H9 (cell line): Measurements from ENCODE around the gene ASGR1. TPM values are rescaled to one million over a fixed set of nuclear protein-coding genes. Genes with fewer than 3 reads are reported as not detected.

Experiments
- DNase-seq: peaks from one replicate; pipeline ENCODE4 v3.0.0-alpha.2; 2017
- H2AFZ ChIP-seq: one replicate; pipeline ENCODE4 v1.6.1; 2013; ENCODE audit warnings: mild to moderate bottlenecking, low read length, control low read depth, moderate library complexity
- H2AK5ac ChIP-seq: 2 replicates; pipeline ENCODE4 v1.6.1; 2013; ENCODE audit warnings: low read length, control low read depth, mixed read lengths; ENCODE audit not compliant: insufficient read length
- H2BK120ac ChIP-seq: one replicate; pipeline ENCODE4 v1.6.1; 2013; ENCODE audit warnings: low read depth, mild to moderate bottlenecking, low read length, control low read depth, inconsistent platforms; ENCODE audit not compliant: poor library complexity, severe bottlenecking
- H2BK12ac ChIP-seq: 2 replicates; pipeline ENCODE4 v1.6.1; 2013; ENCODE audit warnings: low read length, control low read depth, mixed read lengths, low read depth; ENCODE audit not compliant: insufficient read length
- H2BK15ac ChIP-seq: 2 replicates; pipeline ENCODE4 v1.6.1; 2013; ENCODE audit warnings: low read depth, low read length, control low read depth
- H2BK20ac ChIP-seq: one replicate; pipeline ENCODE4 v1.6.1; 2013; ENCODE audit warnings: low read depth, mild to moderate bottlenecking, low read length, control low read depth, inconsistent platforms; ENCODE audit not compliant: poor library complexity, severe bottlenecking
- H2BK5ac ChIP-seq: 2 replicates; pipeline ENCODE4 v1.6.1; 2013; ENCODE audit warnings: low read length, control low read depth, mixed read lengths; ENCODE audit not compliant: insufficient read length
- H3K14ac ChIP-seq: 2 replicates; pipeline ENCODE4 v1.6.1; 2013; ENCODE audit warnings: low read length, control low read depth; ENCODE audit not compliant: insufficient read depth
- H3K18ac ChIP-seq: 2 replicates; pipeline ENCODE4 v1.6.1; 2013; ENCODE audit warnings: low read depth, mild to moderate bottlenecking, mixed read lengths, low read length, control low read depth; ENCODE audit not compliant: insufficient read length
- H3K23ac ChIP-seq: 2 replicates; pipeline ENCODE4 v1.6.1; 2013; ENCODE audit warnings: low read length, control low read depth, mixed read lengths, low read depth; ENCODE audit not compliant: insufficient read length
- H3K23me2 ChIP-seq: 2 replicates; pipeline ENCODE4 v1.6.1; 2013; ENCODE audit warnings: low read depth, mild to moderate bottlenecking, mixed read lengths, low read length, control low read depth; ENCODE audit not compliant: insufficient read length, poor library complexity, severe bottlenecking
- H3K27ac ChIP-seq: 2 replicates; pipeline ENCODE4 v1.5.1; 2013; ENCODE audit warnings: low read length, control low read depth, mixed read lengths, low read depth; ENCODE audit not compliant: insufficient read length
- H3K27me3 ChIP-seq: 2 replicates; pipeline ENCODE4 v1.6.1; 2013; ENCODE audit warnings: low read length, control low read depth, inconsistent platforms; ENCODE audit not compliant: insufficient read depth
- H3K4ac ChIP-seq: 2 replicates; pipeline ENCODE4 v1.6.1; 2013; ENCODE audit warnings: low read depth, mild to moderate bottlenecking, control low read depth, inconsistent platforms, low read length, moderate library complexity
- H3K4me1 ChIP-seq: 2 replicates; pipeline ENCODE4 v1.6.1; 2013; ENCODE audit warnings: low read length, control low read depth, inconsistent platforms; ENCODE audit not compliant: insufficient read depth
- H3K4me2 ChIP-seq: 2 replicates; pipeline ENCODE4 v1.6.1; 2013; ENCODE audit warnings: low read length, control low read depth, mixed read lengths; ENCODE audit not compliant: insufficient read length, insufficient read depth
- H3K56ac ChIP-seq: 2 replicates; pipeline ENCODE4 v1.6.1; 2013; ENCODE audit warnings: low read depth, mild to moderate bottlenecking, mixed read lengths, low read length, control low read depth; ENCODE audit not compliant: insufficient read length
- H3K79me1 ChIP-seq: 2 replicates; pipeline ENCODE4 v1.6.1; 2013; ENCODE audit warnings: low read depth, mild to moderate bottlenecking, moderate library complexity, low read length, control low read depth, inconsistent platforms; ENCODE audit not compliant: insufficient read depth, poor library complexity, severe bottlenecking
- H3K79me2 ChIP-seq: 2 replicates; pipeline ENCODE4 v1.6.1; 2013; ENCODE audit warnings: low read length, control low read depth, inconsistent platforms; ENCODE audit not compliant: insufficient read depth
- H3K9ac ChIP-seq: 2 replicates; pipeline ENCODE4 v1.6.1; 2013; ENCODE audit warnings: low read length, control low read depth, mixed read lengths; ENCODE audit not compliant: insufficient read length; ENCODE audit errors: extremely low read depth
- H3K9me3 ChIP-seq: one replicate; pipeline ENCODE4 v1.6.1; 2013; ENCODE audit warnings: low read depth, low read length, inconsistent platforms; ENCODE audit not compliant: control insufficient read depth
- H3T11ph ChIP-seq: one replicate; pipeline ENCODE4 v1.6.1; 2013; ENCODE audit warnings: mild to moderate bottlenecking, low read length, control low read depth, inconsistent platforms
- H4K20me1 ChIP-seq: one replicate; pipeline ENCODE4 v1.6.1; 2013; ENCODE audit not compliant: control insufficient read depth, insufficient read length, insufficient read depth
- H4K5ac ChIP-seq: 2 replicates; pipeline ENCODE4 v1.6.1; 2013; ENCODE audit warnings: low read depth, mild to moderate bottlenecking, mixed read lengths, low read length, control low read depth; ENCODE audit not compliant: insufficient read length
- H4K8ac ChIP-seq: replicated peaks from 2 replicates; pipeline ENCODE4 v1.6.1; 2013; ENCODE audit warnings: low read length, control low read depth, mixed read lengths, low read depth; ENCODE audit not compliant: insufficient read length
- H4K91ac ChIP-seq: 2 replicates; pipeline ENCODE4 v1.6.1; 2013; ENCODE audit warnings: low read depth, mild to moderate bottlenecking, moderate library complexity, mixed read lengths, low read length, control low read depth; ENCODE audit not compliant: insufficient read length
- H3K27ac Mint-ChIP-seq, 3 experiments: 2 replicates in 2 of 3; 3 replicates in 1 of 3; pipeline ENCODE4 v1.8.0; 2020 to 2021; ENCODE audit warnings: mixed read lengths in 3 of 3, mild to moderate bottlenecking in 1 of 3, moderate library complexity in 1 of 3
- H3K27me3 Mint-ChIP-seq: 2 replicates; pipeline ENCODE4 v1.8.0; 2021; ENCODE audit warnings: low read depth, mild to moderate bottlenecking, moderate library complexity, mixed read lengths
- H3K36me3 Mint-ChIP-seq, 3 experiments: 2 replicates in 2 of 3; 3 replicates in 1 of 3; pipeline ENCODE4 v1.8.0; 2020 to 2021; ENCODE audit warnings: low read depth in 3 of 3, mixed read lengths in 3 of 3; ENCODE audit not compliant: insufficient read depth in 1 of 3
- H3K4me1 Mint-ChIP-seq, 2 experiments: 2 replicates each; pipeline ENCODE4 v1.8.0; 2020; ENCODE audit warnings: mixed read lengths in 2 of 2
- H3K4me3 Mint-ChIP-seq, 2 experiments: 2 replicates in 1 of 2; 3 replicates in 1 of 2; pipeline ENCODE4 v1.8.0; 2020 to 2021; ENCODE audit warnings: mild to moderate bottlenecking in 2 of 2, mixed read lengths in 2 of 2, moderate library complexity in 1 of 2
- H3K9me3 Mint-ChIP-seq, 2 experiments: 2 replicates in 1 of 2; 3 replicates in 1 of 2; pipeline ENCODE4 v1.8.0; 2020; ENCODE audit warnings: mild to moderate bottlenecking in 2 of 2, mixed read lengths in 2 of 2, moderate library complexity in 1 of 2
- CTCF ChIP-seq: fragments of 200-600 bp; sonication (generic); conservative IDR thresholded peaks from 3 replicates; pipeline ENCODE4 v1.8.0; 2021; ENCODE audit warnings: antibody characterized with exemption, mild to moderate bottlenecking
- WGBS: extraction: QIAGEN DNeasy Blood & Tissue Kit; methylation state at CpG from one replicate; pipeline ENCODE4 v1.1.7; 2013; ENCODE audit warnings: missing lambda C conversion rate, low lambda C conversion rate, mixed read lengths; ENCODE audit not compliant: insufficient read length; ENCODE audit errors: extremely low coverage; 5-methylcytosine and 5-hydroxymethylcytosine counted together
- total RNA-seq: library from RNA; stranded (reverse); gene quantifications from 2 replicates; pipeline ENCODE4 v1.2.1, GENCODE V29; 2021

Gene ASGR1
- total RNA-seq, 1 experiment from 2014 or later = 5.9 TPM

GRCh38 chr17:7184647-7185046, 5.5 kb upstream of the ASGR1 start:
- no peak overlapping the region for H3K56ac ChIP-seq
- no peak for TF ChIP-seq CTCF
- no peak overlapping the region for H2BK5ac ChIP-seq
- H2BK20ac ChIP-seq = no peak overlapping the region
- Mint-ChIP-seq H3K27me3 (peaks cover 4% of the 10 kb centered on the region), H3K36me3 (peaks cover 5 to 9% (median 6%) of the 10 kb centered on the region in 3 experiments; a peak in 6 of 7 replicates), H3K4me1 (0 out of 4 replicates have a peak, but pooled peaks cover 0 to 4% of the 10 kb centered on the region in 2 experiments), H3K9me3 (no peaks in the 10 kb centered on the region), H3K27ac (no peak overlapping the region; a peak in 1 of 7 replicates), H3K4me3 (no peak overlapping the region)
- H3K27me3 ChIP-seq = no peaks in the 10 kb centered on the region
- H3K4ac ChIP-seq = no peak overlapping the region
- H3K79me2 ChIP-seq = no peaks in the 10 kb centered on the region
- no peak for DNase-seq
- no peak overlapping the region for H4K8ac ChIP-seq
- no peak overlapping the region for H2AK5ac ChIP-seq
- H3K79me1 ChIP-seq = no peaks in the 10 kb centered on the region
- no CpG with 5 or more reads among the region's 6 CpGs for WGBS
- H2BK120ac ChIP-seq = no peak overlapping the region
- H3K9me3 ChIP-seq = no peaks in the 10 kb centered on the region
- H4K91ac ChIP-seq = no peak overlapping the region
- H4K20me1 ChIP-seq = no peaks in the 10 kb centered on the region
- H2BK12ac ChIP-seq = no peak overlapping the region
- no peaks in the 10 kb centered on the region for H3K23me2 ChIP-seq
- H3T11ph ChIP-seq = no peak overlapping the region
- H3K9ac ChIP-seq = no peak overlapping the region
- no peak overlapping the region for H4K5ac ChIP-seq
- no peak overlapping the region for H3K4me2 ChIP-seq
- no peak overlapping the region for H3K14ac ChIP-seq
- H2BK15ac ChIP-seq = no peak overlapping the region
- no peak overlapping the region for H3K18ac ChIP-seq
- no peak overlapping the region for H3K23ac ChIP-seq
- no peak overlapping the region for H2AFZ ChIP-seq
- H3K27ac ChIP-seq = no peak overlapping the region
- H3K4me1 ChIP-seq = no peaks in the 10 kb centered on the region
